GM13977 (cell line): ENCODE results near the gene AOAH.

Source experiments
- DNase-seq: peaks from one replicate; pipeline ENCODE4 v3.0.0; 2012; ENCODE audit warnings: low spot score
- in situ Hi-C: fragments of 300-500 bp; cut with MboI; formaldehyde crosslinking; loops from one replicate; pipeline ENCODE4 v1.12.0; 2022; ENCODE audit warnings: low sequenced_read_pairs, low pct_unique_long_range_greater_than_20kb, mixed read lengths, inconsistent platforms; ENCODE audit not compliant: unreplicated experiment
- TF ChIP-seq, protein P1 (sequence below): IDR thresholded peaks from 2 replicates; pipeline ENCODE4 v1.5.1; 2012; ENCODE audit warnings: mild to moderate bottlenecking, control low read depth; ENCODE audit not compliant: insufficient read depth; ENCODE audit errors: extremely low read depth, missing control alignments

AOAH gene

DNA sequence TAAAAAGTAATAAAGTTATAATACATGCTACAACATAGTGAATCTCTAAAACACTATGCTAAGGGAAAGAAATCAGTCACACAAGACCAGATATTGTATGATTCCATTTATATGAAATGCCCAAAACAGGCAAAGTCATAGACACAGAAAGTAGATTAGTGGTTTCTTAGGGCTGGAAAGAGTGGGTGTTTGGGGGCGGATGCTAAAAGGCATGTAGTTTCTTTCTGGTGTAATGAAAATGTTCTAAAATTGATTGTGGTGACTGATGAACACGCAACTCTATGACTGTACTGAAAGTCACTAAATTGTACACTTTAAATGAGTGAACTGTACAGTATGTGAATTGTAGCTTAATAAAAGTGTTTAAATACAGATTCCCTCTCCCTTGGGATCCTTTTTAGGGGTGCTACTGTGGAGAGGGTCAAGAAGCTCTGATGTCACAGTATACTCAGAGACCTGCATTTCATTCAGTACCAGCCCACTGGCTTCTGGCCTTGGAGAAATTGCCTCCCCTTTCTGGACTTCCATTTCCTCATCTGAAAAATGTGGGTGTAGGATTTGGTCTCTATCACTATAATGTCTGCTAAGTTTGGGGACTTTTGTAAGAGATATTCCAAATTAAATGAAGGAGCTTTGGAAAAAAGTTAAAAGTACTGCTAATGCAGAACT is 46.4 kb downstream of the AOAH start:
- TF ChIP-seq, protein P1, sequence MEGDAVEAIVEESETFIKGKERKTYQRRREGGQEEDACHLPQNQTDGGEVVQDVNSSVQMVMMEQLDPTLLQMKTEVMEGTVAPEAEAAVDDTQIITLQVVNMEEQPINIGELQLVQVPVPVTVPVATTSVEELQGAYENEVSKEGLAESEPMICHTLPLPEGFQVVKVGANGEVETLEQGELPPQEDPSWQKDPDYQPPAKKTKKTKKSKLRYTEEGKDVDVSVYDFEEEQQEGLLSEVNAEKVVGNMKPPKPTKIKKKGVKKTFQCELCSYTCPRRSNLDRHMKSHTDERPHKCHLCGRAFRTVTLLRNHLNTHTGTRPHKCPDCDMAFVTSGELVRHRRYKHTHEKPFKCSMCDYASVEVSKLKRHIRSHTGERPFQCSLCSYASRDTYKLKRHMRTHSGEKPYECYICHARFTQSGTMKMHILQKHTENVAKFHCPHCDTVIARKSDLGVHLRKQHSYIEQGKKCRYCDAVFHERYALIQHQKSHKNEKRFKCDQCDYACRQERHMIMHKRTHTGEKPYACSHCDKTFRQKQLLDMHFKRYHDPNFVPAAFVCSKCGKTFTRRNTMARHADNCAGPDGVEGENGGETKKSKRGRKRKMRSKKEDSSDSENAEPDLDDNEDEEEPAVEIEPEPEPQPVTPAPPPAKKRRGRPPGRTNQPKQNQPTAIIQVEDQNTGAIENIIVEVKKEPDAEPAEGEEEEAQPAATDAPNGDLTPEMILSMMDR = no peak
- in situ Hi-C loops = no loop called here
- DNase-seq = peak; percentile 14

DNA sequence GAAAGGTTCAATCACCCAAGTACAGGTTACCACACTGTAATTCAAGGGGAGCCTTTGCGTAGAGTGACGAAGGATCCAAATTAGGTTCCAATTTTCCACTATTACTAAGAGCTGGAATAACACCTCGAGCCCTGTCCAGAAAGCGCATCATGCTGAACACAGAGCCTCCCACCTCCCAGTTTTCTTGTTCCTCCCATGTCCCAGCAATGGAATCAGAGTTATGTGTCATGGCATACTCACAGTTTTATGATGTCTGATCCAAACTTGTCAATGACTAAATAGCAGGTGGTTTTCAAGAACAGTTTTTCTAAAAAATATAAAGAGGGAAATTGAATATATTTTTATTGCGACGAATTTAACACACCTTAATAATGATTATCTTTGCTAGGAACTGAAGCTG is 50.6 kb downstream of the AOAH start:
- DNase-seq = no peak
- in situ Hi-C loops = loop anchor here (25.0 kb wide), 1 partner anchor 514 kb away; no protein-coding TSS in a partner anchor
- TF ChIP-seq, protein P1 = no peak

DNA sequence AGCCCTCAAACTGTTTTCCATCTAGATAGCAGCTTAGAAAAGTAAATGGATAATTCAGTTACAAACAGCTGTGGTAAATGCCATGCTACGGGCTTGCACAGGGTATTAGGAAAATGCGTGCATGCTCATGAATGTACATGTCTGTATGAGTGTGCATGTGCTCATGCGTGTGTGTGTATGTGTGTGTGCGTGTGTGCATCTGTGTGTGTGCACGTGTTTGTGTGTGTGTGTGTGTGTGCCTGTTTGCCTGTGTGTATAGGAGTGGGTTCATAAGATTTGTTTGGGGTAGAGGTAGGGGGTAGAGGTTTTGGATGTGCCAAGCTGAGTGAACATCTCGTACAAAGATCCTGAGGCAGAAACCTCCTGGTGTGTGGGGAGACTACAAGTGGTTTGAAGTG is 52.9 kb downstream of the AOAH start:
- no peak for DNase-seq
- in situ Hi-C loops = loop anchor here (25.0 kb wide), 1 partner anchor 516 kb away; no protein-coding TSS in a partner anchor
- TF ChIP-seq, protein P1 = no peak

DNA sequence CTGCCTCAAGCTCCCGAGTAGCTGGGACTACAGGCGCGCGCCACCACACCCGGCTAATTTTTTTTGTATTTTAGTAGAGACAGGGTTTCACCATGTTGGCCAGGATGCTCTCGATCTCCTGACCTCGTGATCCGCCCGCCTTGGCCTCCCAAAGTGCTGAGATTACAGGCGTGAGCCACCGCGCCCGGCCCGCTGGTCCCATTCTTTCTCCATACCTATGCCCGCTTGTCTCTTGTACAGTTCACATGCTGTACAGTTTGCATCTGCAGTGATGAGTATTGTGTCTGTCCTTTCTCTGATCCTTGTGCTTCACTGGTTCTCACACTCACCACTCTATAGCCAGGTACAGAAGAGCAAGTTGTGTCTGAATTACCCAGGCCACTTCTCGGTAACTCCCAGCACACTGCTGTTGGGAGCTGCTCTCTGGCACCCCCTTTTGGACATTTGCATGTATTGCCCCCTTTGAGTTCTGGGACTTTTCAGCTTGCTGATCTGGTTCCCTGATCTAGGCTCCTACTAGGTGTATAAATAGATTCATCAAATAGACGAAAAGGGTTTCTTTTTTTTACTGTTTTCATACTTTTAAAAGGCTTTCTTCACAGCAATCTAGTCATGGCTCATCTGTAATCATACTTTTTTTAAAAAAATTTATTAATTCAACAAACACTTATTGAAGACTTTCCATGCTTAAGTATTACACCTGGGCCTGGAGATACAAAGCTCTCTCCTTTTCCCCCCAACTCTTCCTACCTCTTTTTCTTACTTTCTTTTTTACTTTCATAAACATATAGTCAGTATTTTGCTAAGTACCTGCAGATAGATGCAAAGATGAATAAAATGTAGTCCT is 53.5 kb downstream of the AOAH start:
- in situ Hi-C loops = loop anchor here (25.0 kb wide), 1 partner anchor 516 kb away; no protein-coding TSS in a partner anchor
- TF ChIP-seq, protein P1 = peak; percentile 85
- peak; percentile 57 for DNase-seq

DNA sequence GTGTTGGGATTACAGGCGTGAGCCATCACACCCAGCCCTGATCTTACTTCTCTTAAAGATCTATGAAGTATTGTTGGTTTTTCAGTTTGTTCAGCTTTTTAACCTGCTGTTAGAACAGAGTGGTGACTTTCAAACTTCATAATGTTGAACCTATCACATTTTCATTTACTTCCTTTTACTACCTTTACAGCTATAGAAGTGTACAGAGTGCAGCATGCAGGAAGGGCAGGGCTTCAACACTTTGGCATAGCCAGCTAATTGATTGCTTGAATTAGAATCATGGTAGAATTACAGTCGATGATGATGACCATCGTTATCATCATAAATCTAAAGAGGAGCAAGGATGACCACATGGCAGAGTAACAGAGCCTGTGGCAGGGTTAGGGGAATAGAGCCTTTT is 55.5 kb downstream of the AOAH start:
- DNase-seq = no peak
- in situ Hi-C loops = loop anchor here (25.0 kb wide), 1 partner anchor 519 kb away; no protein-coding TSS in a partner anchor
- TF ChIP-seq, protein P1 = no peak

DNA sequence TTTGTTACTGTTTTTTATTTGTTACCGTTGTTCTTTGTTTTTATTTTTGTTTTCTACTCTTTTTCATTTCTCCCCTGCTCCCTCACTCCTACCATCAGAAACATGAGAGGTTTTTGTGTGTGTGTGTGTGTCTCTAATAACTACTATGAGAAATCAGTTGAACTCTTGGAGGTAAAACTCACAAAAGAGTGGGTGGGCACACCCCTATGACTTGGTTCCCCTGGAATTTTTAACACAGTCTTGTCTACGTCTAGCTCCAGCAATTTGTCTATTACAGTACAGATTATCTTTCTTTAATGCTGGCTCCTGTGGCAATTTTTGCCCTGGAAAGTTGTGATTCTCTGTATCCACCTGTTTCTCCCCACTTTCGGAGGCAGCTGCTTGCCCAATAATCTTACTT is 56.2 kb downstream of the AOAH start:
- in situ Hi-C loops = loop anchor here (25.0 kb wide), 1 partner anchor 519 kb away; no protein-coding TSS in a partner anchor
- TF ChIP-seq, protein P1 = no peak
- no peak for DNase-seq
